Activated T-cell treated with anti-CD3 and anti-CD28 coated beads, Interleukin-2, amount 50 U/mL, for 72 hours (primary cell): ENCODE results near the gene TRAF5. TPM values are rescaled to one million over a fixed set of nuclear protein-coding genes. Genes with fewer than 3 reads are reported as not detected.
A peak's percentile ranks its signal among the peaks of the same experiment; 100 is the strongest.

Experiments
- ATAC-seq, 2 donors: fragments of 150-1000 bp; cut with Tn5 transposase; replicated peaks in 1 of 2; 2 replicates each; pipeline ENCODE4 v1.10.0; 2021; ENCODE audit warnings: moderate library complexity in 2 of 2, mild to moderate bottlenecking in 1 of 2
- DNase-seq, 2 donors: peaks; one replicate each; pipeline ENCODE4 v3.0.0; 2021 to 2022; ENCODE audit warnings: mixed read lengths in 1 of 2
- H3K27ac Mint-ChIP-seq: one replicate; pipeline ENCODE4 v1.8.0; 2022; ENCODE audit warnings: mild to moderate bottlenecking, moderate library complexity, mixed read lengths
- H3K27me3 Mint-ChIP-seq: one replicate; pipeline ENCODE4 v1.8.0; 2022; ENCODE audit warnings: low read depth, mixed read lengths
- H3K36me3 Mint-ChIP-seq, 2 donors: one replicate each; pipeline ENCODE4 v1.8.0; 2022; ENCODE audit warnings: mixed read lengths in 2 of 2, mild to moderate bottlenecking in 1 of 2; ENCODE audit not compliant: insufficient read depth in 2 of 2
- H3K4me1 Mint-ChIP-seq: one replicate; pipeline ENCODE4 v1.8.0; 2022; ENCODE audit warnings: low read depth, mixed read lengths
- H3K4me3 Mint-ChIP-seq, 2 donors: one replicate each; pipeline ENCODE4 v1.8.0; 2022; ENCODE audit warnings: mild to moderate bottlenecking in 2 of 2, mixed read lengths in 2 of 2, moderate library complexity in 2 of 2
- H3K9me3 Mint-ChIP-seq, 2 donors: one replicate each; pipeline ENCODE4 v1.8.0; 2022; ENCODE audit warnings: mixed read lengths in 2 of 2
- total RNA-seq, 2 donors: library from RNA; stranded (reverse); gene quantifications; one replicate each; pipeline ENCODE4 v1.2.3, GENCODE V29; 2022

TRAF5 gene
- total RNA-seq, 2 donors from 2014 or later: 28.8 to 38.6 TPM

GRCh38 chr1:211331011-211331709 lies 4.5 kb downstream of the TRAF5 start:
- peak overlapping the region; percentile 92 to 95 for H3K4me3 Mint-ChIP-seq
- no peaks in the 10 kb centered on the region for H3K9me3 Mint-ChIP-seq

GRCh38 chr1:211332036-211332616 lies 5.5 kb downstream of the TRAF5 start:
- Mint-ChIP-seq H3K36me3 (peaks cover 1 to 5% of the 10 kb centered on the region in 2 donors), H3K4me1 (peaks cover 92% of the 10 kb centered on the region), H3K4me3 (peak overlapping the region in 1 of 2 donors; percentile 2), H3K27ac (peak overlapping the region; percentile 25), H3K9me3 (no peaks in the 10 kb centered on the region), H3K27me3 (no peaks in the 10 kb centered on the region)
- DNase-seq: no peak
- no peak for ATAC-seq

More at GRCh38 chr1:211331011-211331709, 4.5 kb downstream of the TRAF5 start:
- DNase-seq: no peak
- Mint-ChIP-seq H3K27ac (peak overlapping the region; percentile 90), H3K4me1 (peaks cover 85% of the 10 kb centered on the region), H3K27me3 (no peaks in the 10 kb centered on the region), H3K36me3 (peaks cover 4 to 5% of the 10 kb centered on the region in 2 donors)
- ATAC-seq: no peak

GRCh38 chr1:211332830-211333229 lies 6.2 kb downstream of the TRAF5 start:
- Mint-ChIP-seq H3K4me3 (peak overlapping the region in 1 of 2 donors; percentile 1), H3K4me1 (peaks cover 95% of the 10 kb centered on the region), H3K36me3 (peaks cover 0 to 5% of the 10 kb centered on the region in 2 donors), H3K9me3 (no peaks in the 10 kb centered on the region), H3K27me3 (no peaks in the 10 kb centered on the region), H3K27ac (peak overlapping the region; percentile 47)
- ATAC-seq (no peak), DNase-seq (no peak)

GRCh38 chr1:211333906-211334305 lies 7.3 kb downstream of the TRAF5 start:
- no peaks in the 10 kb centered on the region for H3K27me3 Mint-ChIP-seq
- peak overlapping the region; percentile 3 for H3K27ac Mint-ChIP-seq
- H3K36me3 Mint-ChIP-seq: peaks cover 0 to 5% of the 10 kb centered on the region in 2 donors
- H3K4me1 Mint-ChIP-seq: peaks cover 89% of the 10 kb centered on the region
- DNase-seq (no peak), ATAC-seq (no peak)
- no peak overlapping the region for H3K4me3 Mint-ChIP-seq
- no peaks in the 10 kb centered on the region for H3K9me3 Mint-ChIP-seq

- peak; percentile 83 to 85 for ATAC-seq
Measured at GRCh38 chr1:211334986-211335385, 8.4 kb downstream of the TRAF5 start.

GRCh38 chr1:211335522-211336157 lies 9.0 kb downstream of the TRAF5 start:
- ATAC-seq: peak; percentile 42 to 62

More at GRCh38 chr1:211334986-211335385, 8.4 kb downstream of the TRAF5 start:
- H3K9me3 Mint-ChIP-seq: no peaks in the 10 kb centered on the region
- peaks cover 87% of the 10 kb centered on the region for H3K4me1 Mint-ChIP-seq
- DNase-seq: peak in 1 of 2 donors; percentile 39
- no peaks in the 10 kb centered on the region for H3K27me3 Mint-ChIP-seq
- H3K27ac Mint-ChIP-seq: peak overlapping the region; percentile 96
- H3K36me3 Mint-ChIP-seq: peaks cover 0 to 5% of the 10 kb centered on the region in 2 donors
- H3K4me3 Mint-ChIP-seq: peak overlapping the region; percentile 70 to 77

GRCh38 chr1:211336161-211336560 lies 9.5 kb downstream of the TRAF5 start:
- peak overlapping the region; percentile 70 to 77 for H3K4me3 Mint-ChIP-seq

More at GRCh38 chr1:211335522-211336157, 9.0 kb downstream of the TRAF5 start:
- Mint-ChIP-seq H3K27ac (peak overlapping the region; percentile 96), H3K27me3 (no peaks in the 10 kb centered on the region), H3K9me3 (no peaks in the 10 kb centered on the region), H3K36me3 (peaks cover 0 to 1% of the 10 kb centered on the region in 2 donors), H3K4me1 (peaks cover 86% of the 10 kb centered on the region), H3K4me3 (peak overlapping the region; percentile 70 to 77)
- DNase-seq: peak in 1 of 2 donors; percentile 40

GRCh38 chr1:211336775-211337174 lies 10.1 kb downstream of the TRAF5 start:
- Mint-ChIP-seq H3K4me3 (peak overlapping the region in 1 of 2 donors; percentile 77), H3K4me1 (peaks cover 86% of the 10 kb centered on the region), H3K36me3 (no peaks in the 10 kb centered on the region), H3K27me3 (no peaks in the 10 kb centered on the region), H3K9me3 (no peaks in the 10 kb centered on the region), H3K27ac (peak overlapping the region; percentile 96)
- ATAC-seq (no peak), DNase-seq (no peak)

More at GRCh38 chr1:211336161-211336560, 9.5 kb downstream of the TRAF5 start:
- Mint-ChIP-seq H3K27ac (peak overlapping the region; percentile 96), H3K27me3 (no peaks in the 10 kb centered on the region), H3K4me1 (peaks cover 86% of the 10 kb centered on the region), H3K36me3 (no peaks in the 10 kb centered on the region), H3K9me3 (no peaks in the 10 kb centered on the region)
- no peak for DNase-seq
- no peak for ATAC-seq

- ATAC-seq (no peak), DNase-seq (no peak)
- Mint-ChIP-seq H3K27ac (peak overlapping the region; percentile 96), H3K36me3 (peaks cover 0 to under 1% of the 10 kb centered on the region in 2 donors), H3K9me3 (no peaks in the 10 kb centered on the region), H3K4me3 (no peak overlapping the region), H3K4me1 (peaks cover 81% of the 10 kb centered on the region), H3K27me3 (no peaks in the 10 kb centered on the region)
Measured at GRCh38 chr1:211337430-211338223, 11.0 kb downstream of the TRAF5 start.

GRCh38 chr1:211338224-211338620 lies 11.6 kb downstream of the TRAF5 start:
- no peak overlapping the region for H3K4me3 Mint-ChIP-seq
- ATAC-seq (no peak), DNase-seq (no peak)
- H3K27ac Mint-ChIP-seq: no peak overlapping the region
- H3K4me1 Mint-ChIP-seq: peaks cover 80% of the 10 kb centered on the region
- H3K27me3 Mint-ChIP-seq: no peaks in the 10 kb centered on the region
- H3K9me3 Mint-ChIP-seq: no peaks in the 10 kb centered on the region
- H3K36me3 Mint-ChIP-seq: peaks cover 0 to 2% of the 10 kb centered on the region in 2 donors

- H3K36me3 Mint-ChIP-seq: peaks cover 0 to 2% of the 10 kb centered on the region in 2 donors
- H3K4me3 Mint-ChIP-seq: peak overlapping the region; percentile 41 to 61
- ATAC-seq (peak; percentile 10 to 34), DNase-seq (no peak)
- peaks cover 80% of the 10 kb centered on the region for H3K4me1 Mint-ChIP-seq
- no peaks in the 10 kb centered on the region for H3K27me3 Mint-ChIP-seq
- peak overlapping the region; percentile 20 for H3K27ac Mint-ChIP-seq
- no peaks in the 10 kb centered on the region for H3K9me3 Mint-ChIP-seq
Measured at GRCh38 chr1:211339631-211340041, 13.0 kb downstream of the TRAF5 start.

- Mint-ChIP-seq H3K36me3 (peaks cover 0 to 2% of the 10 kb centered on the region in 2 donors), H3K27ac (peak overlapping the region; percentile 3), H3K9me3 (no peaks in the 10 kb centered on the region), H3K4me1 (peaks cover 70% of the 10 kb centered on the region), H3K27me3 (no peaks in the 10 kb centered on the region), H3K4me3 (no peak overlapping the region)
- no peak for DNase-seq
- ATAC-seq: no peak
Measured at GRCh38 chr1:211340622-211341507, 14.2 kb downstream of the TRAF5 start.
